H7 (cell line): ENCODE results near the gene MRPL37. TPM values are rescaled to one million over a fixed set of nuclear protein-coding genes. Genes with fewer than 3 reads are reported as not detected.
A peak's percentile ranks its signal among the peaks of the same experiment; 100 is the strongest.

Source experiments
- DNase-seq: peaks from one replicate; pipeline ENCODE4 v3.0.0; 2012
- H3K27me3 ChIP-seq: 2 replicates; pipeline ENCODE4 v1.6.0; 2011; ENCODE audit warnings: mild to moderate bottlenecking, low read length; ENCODE audit not compliant: control insufficient read depth, insufficient read depth
- H3K36me3 ChIP-seq: replicated peaks from 2 replicates; pipeline ENCODE4 v1.5.1; 2011; ENCODE audit warnings: low read length; ENCODE audit not compliant: control insufficient read depth, insufficient read depth
- H3K4me3 ChIP-seq: 2 replicates; pipeline ENCODE4 v1.5.1; 2011; ENCODE audit warnings: low read depth, mild to moderate bottlenecking, control low read depth, low read length, moderate library complexity; ENCODE audit not compliant: insufficient read depth
- total RNA-seq: library from RNA; depleted of rRNA; stranded (reverse); fragments of >200 nt; shearing (Covaris generic); gene quantifications from 2 replicates; pipeline ENCODE4 v1.2.3, GENCODE V29; 2014; rRNA removed

The MRPL37 gene
- 268 and 275 TPM in 2 replicates for total RNA-seq

- peak within 1 kb of the TSS; percentile 100 for H3K4me3 ChIP-seq
- H3K27me3 ChIP-seq = no peaks in the 10 kb centered on the region
- peaks cover 6% of the 10 kb centered on the region for H3K36me3 ChIP-seq
- peak; percentile 98 for DNase-seq
Measured at GRCh38 chr1:54199765-54200518, at the start of gene MRPL37, which contains the start of gene CYB5RL. Gene MRPL37 (plus strand): TSS chr1:54200167. CDS start chr1:54200244, 77 bp downstream. Gene CYB5RL (minus strand): TSS chr1:54200030. CDS start chr1:54195616, 4,414 bp downstream.

- H3K4me3 ChIP-seq = no peak overlapping the region
- no peaks in the 10 kb centered on the region for H3K36me3 ChIP-seq
- DNase-seq = no peak
- H3K27me3 ChIP-seq = no peaks in the 10 kb centered on the region
Measured at GRCh38 chr1:54151013-54151412, 49.0 kb upstream of the MRPL37 start.

GRCh38 chr1:54152696-54153095 is 47.3 kb upstream of the MRPL37 start, which contains the start of gene CDCP2:
Gene CDCP2 (minus strand): TSS chr1:54153000. CDS start chr1:54152922, 78 bp downstream.
- Histone ChIP-seq H3K4me3 (no peak within 1 kb of the TSS), H3K27me3 (no peaks in the 10 kb centered on the region), H3K36me3 (no peaks in the 10 kb centered on the region)
- DNase-seq = no peak

GRCh38 chr1:54153535-54154439 is 46.2 kb upstream of the MRPL37 start:
- Histone ChIP-seq H3K36me3 (no peaks in the 10 kb centered on the region), H3K27me3 (no peaks in the 10 kb centered on the region), H3K4me3 (no peak overlapping the region)
- DNase-seq = peak; percentile 82

- no peak for DNase-seq
- no peaks in the 10 kb centered on the region for H3K27me3 ChIP-seq
- no peak overlapping the region for H3K4me3 ChIP-seq
- H3K36me3 ChIP-seq = no peaks in the 10 kb centered on the region
Measured at GRCh38 chr1:54156201-54156600, 43.8 kb upstream of the MRPL37 start.

- Histone ChIP-seq H3K27me3 (no peaks in the 10 kb centered on the region), H3K36me3 (no peaks in the 10 kb centered on the region), H3K4me3 (no peak overlapping the region)
- DNase-seq = no peak
Measured at GRCh38 chr1:54156986-54157385, 43.0 kb upstream of the MRPL37 start.

GRCh38 chr1:54157401-54157800 is 42.6 kb upstream of the MRPL37 start:
- Histone ChIP-seq H3K27me3 (no peaks in the 10 kb centered on the region), H3K36me3 (no peaks in the 10 kb centered on the region), H3K4me3 (no peak overlapping the region)
- DNase-seq = no peak

GRCh38 chr1:54158071-54158470 is 41.9 kb upstream of the MRPL37 start:
- Histone ChIP-seq H3K27me3 (no peaks in the 10 kb centered on the region), H3K4me3 (no peak overlapping the region), H3K36me3 (no peaks in the 10 kb centered on the region)
- DNase-seq = no peak

- no peak overlapping the region for H3K4me3 ChIP-seq
- no peaks in the 10 kb centered on the region for H3K27me3 ChIP-seq
- no peaks in the 10 kb centered on the region for H3K36me3 ChIP-seq
- DNase-seq = no peak
Measured at GRCh38 chr1:54159733-54160316, 40.1 kb upstream of the MRPL37 start.

- no peaks in the 10 kb centered on the region for H3K27me3 ChIP-seq
- no peak for DNase-seq
- no peak overlapping the region for H3K4me3 ChIP-seq
- no peaks in the 10 kb centered on the region for H3K36me3 ChIP-seq
Measured at GRCh38 chr1:54160351-54160750, 39.6 kb upstream of the MRPL37 start.

- Histone ChIP-seq H3K4me3 (no peak overlapping the region), H3K36me3 (no peaks in the 10 kb centered on the region), H3K27me3 (no peaks in the 10 kb centered on the region)
- DNase-seq = no peak
Measured at GRCh38 chr1:54161495-54162168, 38.3 kb upstream of the MRPL37 start.

GRCh38 chr1:54163051-54163450 is 36.9 kb upstream of the MRPL37 start:
- H3K36me3 ChIP-seq = no peaks in the 10 kb centered on the region
- H3K27me3 ChIP-seq = no peaks in the 10 kb centered on the region
- no peak for DNase-seq
- H3K4me3 ChIP-seq = no peak overlapping the region

- Histone ChIP-seq H3K27me3 (no peaks in the 10 kb centered on the region), H3K4me3 (no peak overlapping the region), H3K36me3 (no peaks in the 10 kb centered on the region)
- no peak for DNase-seq
Measured at GRCh38 chr1:54163573-54163972, 36.4 kb upstream of the MRPL37 start.

GRCh38 chr1:54165146-54165545 is 34.8 kb upstream of the MRPL37 start:
- Histone ChIP-seq H3K4me3 (no peak overlapping the region), H3K27me3 (no peaks in the 10 kb centered on the region), H3K36me3 (no peaks in the 10 kb centered on the region)
- DNase-seq = no peak
